GM20000 (cell line): Measurements from ENCODE around the gene OR8S1.
"Not testable (repeated sequence)": the region's sequence is repeated elsewhere in the genome, so short reads cannot be mapped to it uniquely, and the experiment has no call there.

Experiments used
- DNase-seq: peaks from one replicate; pipeline ENCODE4 v3.0.0; 2012; ENCODE audit warnings: low spot score
- CTCF ChIP-seq: IDR thresholded peaks from 2 replicates; pipeline ENCODE4 v1.5.1; 2012; ENCODE audit warnings: mild to moderate bottlenecking, control low read depth; ENCODE audit errors: extremely low read depth, missing control alignments

OR8S1 gene

DNA sequence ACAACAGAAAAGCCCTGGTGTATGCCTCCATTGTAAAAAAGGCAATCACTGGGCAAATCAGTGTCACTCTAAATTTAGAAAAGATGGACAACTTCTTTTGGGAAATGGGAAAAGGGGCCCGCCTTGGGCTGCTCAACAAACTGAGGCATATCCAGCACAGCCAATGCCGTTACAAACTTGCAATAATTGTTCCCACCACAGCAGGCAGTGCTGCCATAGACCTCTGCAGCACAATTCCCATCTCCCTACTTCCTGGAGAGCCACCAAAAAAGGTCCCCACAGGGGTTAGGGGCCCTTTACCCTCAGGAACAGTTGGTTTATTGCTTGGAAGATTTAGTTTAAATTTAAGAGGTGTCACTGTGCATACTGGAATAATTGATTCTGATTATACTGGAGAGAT lies 16.4 kb upstream of the OR8S1 start:
- TF ChIP-seq CTCF: no peak
- DNase-seq: no peak

DNA sequence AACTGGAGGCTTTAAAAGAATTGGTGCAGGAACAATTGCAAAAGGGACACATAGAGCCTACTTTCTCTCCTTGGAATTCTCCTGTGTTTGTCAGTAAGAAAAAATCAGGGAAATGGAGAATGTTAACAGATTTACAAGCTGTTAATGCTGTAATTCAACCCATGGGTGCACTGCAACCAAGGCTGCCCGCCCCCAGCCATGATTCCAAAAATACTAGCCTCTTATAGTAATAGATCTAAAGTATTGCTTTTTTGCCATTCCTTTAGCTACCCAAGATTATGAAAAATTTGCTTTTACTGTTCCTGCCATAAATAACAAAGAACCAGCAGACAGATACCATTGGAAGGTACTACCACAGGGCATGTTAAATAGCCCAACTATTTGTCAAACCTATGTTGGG lies 15.3 kb upstream of the OR8S1 start:
- no peak for TF ChIP-seq CTCF
- no peak for DNase-seq

DNA sequence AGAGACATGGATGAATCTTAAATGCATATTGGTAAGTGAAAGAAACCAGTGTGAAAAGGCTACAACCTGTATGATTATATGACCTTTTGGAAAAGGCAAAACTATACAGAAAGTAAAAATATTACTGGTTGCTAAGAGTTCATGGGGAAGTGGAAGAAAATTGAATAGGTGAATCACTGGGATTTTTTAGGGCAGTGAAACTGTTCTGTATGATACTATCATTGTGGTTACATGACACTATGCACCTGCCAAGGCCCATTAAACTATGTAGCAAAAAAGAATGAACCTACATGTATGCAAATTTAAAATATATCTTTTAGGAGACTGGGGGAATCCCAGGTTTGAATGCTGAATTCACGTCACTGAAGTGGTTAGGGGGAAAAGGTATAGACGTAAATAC lies 12.6 kb upstream of the OR8S1 start:
- TF ChIP-seq CTCF: no peak
- peak; percentile 55 for DNase-seq

DNA sequence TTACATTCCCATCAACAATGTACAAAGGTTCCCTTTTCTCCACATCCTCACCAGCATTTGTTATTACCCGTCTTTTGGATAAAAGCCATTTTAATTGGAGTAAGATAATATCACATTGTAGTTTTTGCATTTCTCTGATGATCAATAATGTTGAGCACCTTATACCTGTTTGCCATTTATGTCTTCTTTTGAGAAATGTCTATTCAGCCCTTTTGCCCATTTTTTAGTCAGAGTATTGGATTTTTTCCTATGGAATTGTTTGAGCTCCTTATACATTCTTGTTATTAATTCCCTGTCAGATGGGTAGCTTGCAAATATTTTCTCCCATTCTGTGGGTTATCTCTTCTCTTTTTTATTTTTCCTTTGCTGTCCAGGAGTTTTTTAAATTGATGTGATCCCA lies 10.7 kb upstream of the OR8S1 start:
- DNase-seq: no peak
- no peak for TF ChIP-seq CTCF

DNA sequence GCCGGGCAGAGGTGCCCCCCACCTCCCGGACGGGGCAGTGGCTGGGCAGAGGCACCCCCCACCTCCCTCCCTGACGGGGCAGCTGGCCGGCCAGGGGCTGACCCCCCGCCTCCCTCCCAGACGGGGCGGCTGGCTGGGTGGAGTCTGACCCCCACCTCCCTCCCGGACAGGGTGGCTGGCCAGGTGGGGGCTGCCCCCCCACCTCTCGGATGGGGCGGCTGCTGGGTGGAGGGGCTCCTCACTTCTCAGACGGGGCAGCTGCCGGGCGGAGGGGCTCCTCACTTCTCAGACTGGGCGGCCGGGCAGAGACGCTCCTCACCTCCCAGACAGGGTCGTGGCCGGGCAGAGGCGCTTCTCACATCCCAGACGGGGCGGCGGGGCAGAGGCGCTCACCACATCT lies 5.1 kb upstream of the OR8S1 start:
- DNase-seq: not testable (repeated sequence)

DNA sequence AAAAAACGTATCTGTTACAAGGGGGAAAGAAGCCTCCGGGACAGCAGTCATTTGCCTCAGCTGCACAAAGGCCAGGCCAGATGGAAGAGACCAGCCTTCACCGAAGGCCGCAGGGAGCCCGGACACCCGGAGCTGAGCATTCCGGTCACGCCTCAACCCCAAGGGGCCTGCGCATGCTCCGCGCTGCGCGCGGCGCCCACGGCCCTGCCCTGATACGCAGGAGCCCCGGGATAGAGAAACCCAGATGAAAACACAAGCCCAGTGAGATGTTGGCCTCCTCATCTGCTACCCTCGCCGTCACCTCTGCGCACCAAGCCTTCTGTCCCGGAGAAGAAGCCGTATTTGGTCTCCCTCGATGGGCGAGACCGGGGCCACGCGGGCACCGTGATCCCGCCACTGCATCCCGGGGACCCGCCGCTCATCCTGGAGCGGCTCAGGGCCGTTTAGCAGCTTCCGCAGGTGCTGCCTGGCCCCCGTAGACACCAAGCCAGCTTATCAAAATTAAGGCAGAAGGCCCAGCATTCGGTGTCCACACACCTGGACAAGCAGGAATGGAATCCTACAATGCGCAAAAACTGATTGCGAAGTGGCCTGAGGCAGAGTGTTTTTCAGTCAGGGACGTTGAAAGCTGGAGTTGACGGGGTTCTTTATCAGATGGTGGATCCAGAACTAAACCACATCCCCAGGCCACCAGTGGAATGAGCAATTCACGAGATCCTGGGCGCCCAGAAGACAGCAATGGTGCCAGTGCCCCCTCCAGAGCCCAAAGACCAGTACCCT lies 2.6 kb downstream of the OR8S1 start:
- no peak for TF ChIP-seq CTCF
- no peak for DNase-seq

DNA sequence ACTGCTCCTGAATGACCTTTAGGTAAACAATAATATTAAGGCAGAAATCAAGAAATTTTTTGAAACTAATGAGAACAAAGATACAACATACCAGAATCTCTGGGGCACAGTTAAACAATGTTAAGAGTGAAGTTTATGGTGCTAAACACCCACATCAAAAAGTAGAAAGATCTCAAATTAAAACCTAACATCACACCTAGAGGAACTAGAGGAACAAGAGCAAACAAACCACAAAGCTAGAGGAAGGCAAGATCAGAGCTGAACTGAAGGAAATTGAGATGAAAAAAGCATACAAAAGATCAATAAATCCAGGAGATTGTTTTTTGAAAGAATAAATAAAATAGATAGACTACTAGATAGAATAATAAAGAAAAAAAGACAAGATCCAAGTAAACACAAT lies 7.2 kb downstream of the OR8S1 start:
- no peak for DNase-seq
- no peak for TF ChIP-seq CTCF

DNA sequence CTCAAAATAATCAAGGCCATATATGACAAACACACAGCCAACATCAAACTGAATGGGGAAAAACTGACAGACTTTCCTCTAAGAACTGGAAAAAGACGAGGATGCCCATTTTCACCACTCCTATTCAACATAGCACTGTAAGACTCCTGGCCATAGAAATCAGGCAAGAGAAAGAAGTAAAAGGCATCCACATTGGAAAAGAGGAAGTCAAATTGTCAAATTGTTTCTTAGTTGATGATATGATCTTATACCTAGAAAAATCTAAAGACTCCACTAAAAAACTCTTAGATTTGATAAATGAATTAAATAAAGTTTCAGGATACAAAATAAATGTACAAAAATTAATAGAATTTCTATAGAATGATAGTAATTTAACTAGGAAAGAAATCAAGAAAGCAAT lies 11.2 kb downstream of the OR8S1 start:
- no peak for DNase-seq
- TF ChIP-seq CTCF: no peak
